HEK293T (cell line): ENCODE measurements around the gene SMIM36.

Experiments
- BHLHE40 ChIP-seq: fragments of 450-650 bp; IDR thresholded peaks from 2 replicates; pipeline ENCODE4 v1.6.1; 2016; ENCODE audit warnings: mild to moderate bottlenecking, moderate library complexity, borderline replicate concordance
- CTBP1 ChIP-seq: fragments of 450-650 bp; IDR thresholded peaks from 2 replicates; pipeline ENCODE4 v1.6.1; 2016; ENCODE audit warnings: borderline replicate concordance
- ELF4 ChIP-seq: fragments of 450-650 bp; IDR thresholded peaks from 2 replicates; pipeline ENCODE4 v1.6.1; 2017; ENCODE audit warnings: antibody characterized with exemption
- FOXK2 ChIP-seq: fragments of 450-650 bp; IDR thresholded peaks from 2 replicates; pipeline ENCODE4 v1.6.1; 2016; ENCODE audit warnings: mild to moderate bottlenecking
- FOXM1 ChIP-seq: fragments of 450-650 bp; IDR thresholded peaks from 2 replicates; pipeline ENCODE4 v1.6.1; 2017; ENCODE audit warnings: mild to moderate bottlenecking, borderline replicate concordance
- HDGF ChIP-seq: fragments of 450-650 bp; IDR thresholded peaks from 2 replicates; pipeline ENCODE4 v1.6.1; 2017; ENCODE audit warnings: antibody characterized with exemption, borderline replicate concordance
- LEF1 ChIP-seq: fragments of 450-650 bp; IDR thresholded peaks from 2 replicates; pipeline ENCODE4 v1.6.1; 2017; ENCODE audit warnings: mild to moderate bottlenecking, borderline replicate concordance
- NFRKB ChIP-seq: fragments of 450-650 bp; IDR thresholded peaks from 2 replicates; pipeline ENCODE4 v1.6.1; 2016; ENCODE audit warnings: mild to moderate bottlenecking, moderate library complexity
- SP1 ChIP-seq: fragments of 450-650 bp; IDR thresholded peaks from 2 replicates; pipeline ENCODE4 v1.6.1; 2017
- SUZ12 ChIP-seq: fragments of 450-650 bp; IDR thresholded peaks from 2 replicates; pipeline ENCODE4 v1.6.1; 2016; ENCODE audit warnings: mild to moderate bottlenecking
- TARDBP ChIP-seq: fragments of 450-650 bp; IDR thresholded peaks from 2 replicates; pipeline ENCODE4 v1.6.1; 2016
- ZNF384 ChIP-seq: fragments of 450-650 bp; IDR thresholded peaks from 2 replicates; pipeline ENCODE4 v1.6.1; 2016

- no peak for TF ChIP-seq ZNF384
- no peak for TF ChIP-seq CTBP1
- no peak for TF ChIP-seq HDGF
- no peak for TF ChIP-seq FOXK2
- TF ChIP-seq SP1 = no peak
- no peak for TF ChIP-seq SUZ12
- TF ChIP-seq TARDBP = no peak
- no peak for TF ChIP-seq LEF1
- no peak for TF ChIP-seq NFRKB
- TF ChIP-seq BHLHE40 = no peak
- TF ChIP-seq ELF4 = no peak
- TF ChIP-seq FOXM1 = no peak
Measured at GRCh38 chr17:55462234-55462633, 49.0 kb downstream of the SMIM36 start.
